Chondrocyte (in vitro differentiated cells): ENCODE results near the gene OARD1. TPM values are rescaled to one million over a fixed set of nuclear protein-coding genes. Genes with fewer than 3 reads are reported as not detected.

Experiments used
- DNase-seq: peaks from one replicate; pipeline ENCODE4 v3.0.0; 2021; ENCODE audit warnings: mixed read lengths, low spot score
- H3K27ac Mint-ChIP-seq: one replicate; pipeline ENCODE4 v1.8.0; 2021; ENCODE audit warnings: mild to moderate bottlenecking, moderate library complexity, mixed read lengths; ENCODE audit not compliant: unreplicated experiment
- H3K27me3 Mint-ChIP-seq: 2 replicates; pipeline ENCODE4 v1.8.0; 2021; ENCODE audit warnings: low read depth, mixed read lengths
- H3K36me3 Mint-ChIP-seq: 2 replicates; pipeline ENCODE4 v1.8.0; 2021; ENCODE audit warnings: low read depth, mixed read lengths
- H3K4me1 Mint-ChIP-seq: 2 replicates; pipeline ENCODE4 v1.8.0; 2021; ENCODE audit warnings: low read depth, mild to moderate bottlenecking, mixed read lengths
- H3K4me3 Mint-ChIP-seq: one replicate; pipeline ENCODE4 v1.8.0; 2021; ENCODE audit warnings: mild to moderate bottlenecking, moderate library complexity, mixed read lengths; ENCODE audit not compliant: unreplicated experiment
- H3K9me3 Mint-ChIP-seq: 2 replicates; pipeline ENCODE4 v1.8.0; 2021; ENCODE audit warnings: low read depth, mixed read lengths
- total RNA-seq: library from RNA; stranded (reverse); gene quantifications from 3 replicates; pipeline ENCODE4 v1.2.1, GENCODE V29; 2021
- TF ChIP-seq, protein P1 (sequence below): fragments of 200-600 bp; sonication (generic); IDR thresholded peaks from 2 replicates; pipeline ENCODE4 v1.5.0; 2021; ENCODE audit warnings: antibody characterized with exemption, mild to moderate bottlenecking, moderate library complexity

The OARD1 gene
- total RNA-seq, 1 donor from 2014 or later: 12.2 TPM

DNA sequence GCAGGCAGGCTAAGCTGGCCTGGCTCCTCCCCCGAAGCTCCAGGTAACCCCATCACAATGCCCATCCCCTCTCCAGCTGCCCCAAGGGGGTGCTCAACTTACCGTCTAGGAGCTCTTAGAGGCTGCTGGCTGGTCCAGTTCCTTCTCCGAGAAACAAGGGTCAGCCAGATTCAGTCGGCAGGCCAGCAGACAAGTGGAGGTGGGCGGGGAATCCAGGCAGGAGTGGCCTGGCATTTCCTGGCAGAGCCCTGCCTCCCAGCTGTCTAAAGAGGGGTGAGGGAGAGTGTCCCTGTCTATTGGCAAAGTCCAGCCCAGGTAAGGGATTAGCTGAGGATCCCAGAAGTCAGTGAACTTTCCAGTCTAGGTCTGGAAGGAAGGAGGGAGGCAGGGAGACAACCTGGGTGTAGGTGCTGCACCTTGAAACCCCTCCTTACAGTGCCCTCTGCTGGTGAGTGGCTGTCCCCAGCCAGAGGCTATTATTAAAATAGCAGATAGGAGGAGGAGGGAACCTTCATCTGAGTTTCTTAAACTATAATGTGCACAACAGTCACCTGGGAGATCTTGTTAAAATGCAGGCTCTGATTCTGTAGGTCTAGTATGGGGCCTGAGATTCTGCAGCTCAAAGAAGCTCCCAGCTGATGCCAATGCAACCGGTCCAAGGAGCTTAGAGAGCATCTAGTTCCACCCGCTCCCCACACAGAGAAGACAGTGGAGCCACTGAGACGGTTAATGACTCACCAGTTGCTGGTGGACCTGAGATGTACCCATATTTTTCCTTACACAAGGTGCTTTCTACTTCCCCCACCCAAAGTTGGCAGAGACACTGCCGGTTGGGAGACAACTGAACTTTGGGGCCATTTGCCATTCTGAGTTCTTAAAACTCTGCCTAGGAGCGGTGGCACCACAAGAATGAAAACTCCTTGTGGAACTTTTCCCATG is 32.8 kb downstream of the OARD1 start, which contains the start of gene UNC5CL:
TSS of gene UNC5CL (minus strand) at position 162 of the 939 bp plus-strand sequence. CDS start 4,147 bp downstream, outside the sequence.
- Mint-ChIP-seq H3K9me3 (no peaks in the 10 kb centered on the region), H3K27me3 (peaks cover 5% of the 10 kb centered on the region), H3K4me3 (no peak within 1 kb of the TSS), H3K4me1 (peaks cover 9% of the 10 kb centered on the region), H3K27ac (no peak within 1 kb of the TSS), H3K36me3 (no peaks in the 10 kb centered on the region)
- no peak for DNase-seq
- TF ChIP-seq, protein P1, sequence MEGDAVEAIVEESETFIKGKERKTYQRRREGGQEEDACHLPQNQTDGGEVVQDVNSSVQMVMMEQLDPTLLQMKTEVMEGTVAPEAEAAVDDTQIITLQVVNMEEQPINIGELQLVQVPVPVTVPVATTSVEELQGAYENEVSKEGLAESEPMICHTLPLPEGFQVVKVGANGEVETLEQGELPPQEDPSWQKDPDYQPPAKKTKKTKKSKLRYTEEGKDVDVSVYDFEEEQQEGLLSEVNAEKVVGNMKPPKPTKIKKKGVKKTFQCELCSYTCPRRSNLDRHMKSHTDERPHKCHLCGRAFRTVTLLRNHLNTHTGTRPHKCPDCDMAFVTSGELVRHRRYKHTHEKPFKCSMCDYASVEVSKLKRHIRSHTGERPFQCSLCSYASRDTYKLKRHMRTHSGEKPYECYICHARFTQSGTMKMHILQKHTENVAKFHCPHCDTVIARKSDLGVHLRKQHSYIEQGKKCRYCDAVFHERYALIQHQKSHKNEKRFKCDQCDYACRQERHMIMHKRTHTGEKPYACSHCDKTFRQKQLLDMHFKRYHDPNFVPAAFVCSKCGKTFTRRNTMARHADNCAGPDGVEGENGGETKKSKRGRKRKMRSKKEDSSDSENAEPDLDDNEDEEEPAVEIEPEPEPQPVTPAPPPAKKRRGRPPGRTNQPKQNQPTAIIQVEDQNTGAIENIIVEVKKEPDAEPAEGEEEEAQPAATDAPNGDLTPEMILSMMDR: peak; percentile 80

DNA sequence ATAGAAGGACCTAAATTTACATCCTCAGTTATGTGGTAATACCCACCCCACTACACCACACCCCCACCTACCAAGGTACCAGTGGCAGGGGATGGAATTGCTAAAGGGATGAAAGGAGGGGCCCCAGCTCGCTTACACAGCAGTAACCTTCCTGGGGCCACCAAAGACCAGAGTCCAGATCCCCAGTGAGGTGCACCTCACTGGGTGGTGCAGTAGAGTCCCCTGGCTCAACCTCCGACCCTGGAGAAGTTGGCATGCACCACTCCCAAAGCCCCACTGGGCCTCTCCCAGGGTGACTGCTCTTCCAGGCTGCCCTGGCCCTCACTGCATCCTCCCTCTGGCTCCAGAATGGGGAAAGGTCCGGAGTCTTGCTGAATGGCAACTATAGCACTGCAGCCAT is 34.0 kb downstream of the OARD1 start:
- H3K9me3 Mint-ChIP-seq: no peaks in the 10 kb centered on the region
- peaks cover 11% of the 10 kb centered on the region for H3K27me3 Mint-ChIP-seq

DNA sequence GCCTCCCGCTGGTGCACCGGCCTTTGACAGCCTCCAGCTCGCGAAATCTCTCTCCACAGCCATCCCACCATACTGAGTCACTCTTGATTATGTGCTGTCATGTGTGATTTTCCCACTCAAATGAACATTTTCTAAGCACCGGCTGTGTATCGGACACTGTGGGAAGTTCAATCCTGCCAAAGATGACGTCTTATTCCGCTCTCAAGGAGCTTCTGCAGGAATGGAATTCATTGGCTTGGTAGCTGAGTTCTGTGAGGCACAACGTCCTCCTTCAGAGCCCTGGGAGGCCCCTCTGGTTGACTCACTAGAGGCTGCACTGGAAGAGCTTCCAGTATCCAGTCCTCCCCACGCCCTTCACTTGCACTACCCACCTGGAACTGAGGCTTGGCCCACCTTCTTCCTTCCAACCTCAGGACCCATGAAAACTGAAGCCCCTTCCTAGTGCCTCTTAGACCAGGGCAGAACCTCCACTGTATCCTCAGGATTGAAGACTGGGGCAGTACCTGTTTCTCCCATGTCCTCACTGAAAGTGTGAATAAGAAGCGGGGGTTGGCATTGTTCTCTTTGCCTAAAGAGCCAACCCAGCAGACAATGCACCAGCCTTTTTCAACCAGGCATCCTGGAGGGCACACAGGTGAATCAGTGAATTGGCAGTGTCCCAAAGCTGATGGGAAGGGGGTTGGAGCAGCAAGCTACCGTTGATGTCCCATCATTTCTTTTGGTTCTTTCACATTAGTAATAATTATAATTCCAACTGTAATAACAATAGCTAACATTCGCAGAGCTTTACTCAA is 34.9 kb downstream of the OARD1 start:
- no peak for DNase-seq
- H3K27me3 Mint-ChIP-seq: peaks cover 12% of the 10 kb centered on the region
- TF ChIP-seq, protein P1: no peak
- no peaks in the 10 kb centered on the region for H3K36me3 Mint-ChIP-seq
- H3K27ac Mint-ChIP-seq: no peak overlapping the region
- H3K4me3 Mint-ChIP-seq: no peak overlapping the region
- H3K9me3 Mint-ChIP-seq: no peaks in the 10 kb centered on the region
- H3K4me1 Mint-ChIP-seq: peaks cover 9% of the 10 kb centered on the region

More for the DNA sequence above, 34.0 kb downstream of the OARD1 start:
- TF ChIP-seq, protein P1: no peak
- no peak for DNase-seq
- H3K27ac Mint-ChIP-seq: no peak overlapping the region
- H3K4me1 Mint-ChIP-seq: peaks cover 9% of the 10 kb centered on the region
- H3K36me3 Mint-ChIP-seq: no peaks in the 10 kb centered on the region
- no peak overlapping the region for H3K4me3 Mint-ChIP-seq

DNA sequence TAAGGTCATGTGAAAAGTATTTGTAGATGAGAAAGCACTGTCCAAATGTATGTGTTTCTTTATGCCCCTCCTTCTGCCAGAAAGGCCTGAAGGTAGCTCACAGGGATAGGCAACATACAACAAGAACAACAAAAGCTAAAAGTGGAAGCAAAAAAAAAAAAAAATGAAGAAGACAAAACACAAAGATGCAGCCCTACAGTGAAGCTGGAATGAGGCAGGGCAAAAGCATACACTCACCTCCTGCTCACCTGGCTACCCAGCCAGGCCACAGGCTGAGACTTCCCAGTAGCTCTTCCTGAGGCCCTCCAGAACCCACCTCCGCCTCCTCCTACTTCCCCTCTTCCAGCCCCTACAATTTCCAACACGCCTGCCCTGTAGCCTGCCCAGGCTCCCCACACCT is 35.6 kb downstream of the OARD1 start:
- Mint-ChIP-seq H3K9me3 (no peaks in the 10 kb centered on the region), H3K36me3 (no peaks in the 10 kb centered on the region), H3K27me3 (peaks cover 14% of the 10 kb centered on the region), H3K27ac (no peak overlapping the region), H3K4me3 (no peak overlapping the region), H3K4me1 (peaks cover 9% of the 10 kb centered on the region)
- DNase-seq: no peak
- TF ChIP-seq, protein P1: no peak

DNA sequence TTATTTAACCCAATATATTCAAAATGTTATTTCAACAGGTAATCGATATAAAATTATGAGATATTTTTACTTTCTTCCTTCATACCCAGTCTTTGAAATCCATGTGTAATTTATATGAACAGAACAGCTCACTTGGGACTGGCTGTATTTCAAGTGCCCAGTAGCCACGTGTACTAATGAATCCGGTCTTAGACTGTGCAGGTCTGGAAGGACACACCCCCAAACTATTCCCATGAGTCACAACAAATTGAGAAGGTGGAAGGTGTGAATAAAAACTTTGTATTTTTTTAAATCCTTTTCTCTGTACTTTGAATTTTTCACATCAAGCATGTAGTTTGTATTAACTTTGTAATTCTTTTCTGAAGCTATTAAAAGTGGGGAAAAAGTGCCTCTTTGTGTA is 36.0 kb downstream of the OARD1 start:
- no peak overlapping the region for H3K4me3 Mint-ChIP-seq
- H3K4me1 Mint-ChIP-seq: peaks cover 9% of the 10 kb centered on the region
- no peaks in the 10 kb centered on the region for H3K36me3 Mint-ChIP-seq
- TF ChIP-seq, protein P1: no peak
- H3K27ac Mint-ChIP-seq: no peak overlapping the region
- H3K27me3 Mint-ChIP-seq: peaks cover 17% of the 10 kb centered on the region
- no peaks in the 10 kb centered on the region for H3K9me3 Mint-ChIP-seq
- DNase-seq: no peak
